ENCODE data around the gene PPIL3.

DNA sequence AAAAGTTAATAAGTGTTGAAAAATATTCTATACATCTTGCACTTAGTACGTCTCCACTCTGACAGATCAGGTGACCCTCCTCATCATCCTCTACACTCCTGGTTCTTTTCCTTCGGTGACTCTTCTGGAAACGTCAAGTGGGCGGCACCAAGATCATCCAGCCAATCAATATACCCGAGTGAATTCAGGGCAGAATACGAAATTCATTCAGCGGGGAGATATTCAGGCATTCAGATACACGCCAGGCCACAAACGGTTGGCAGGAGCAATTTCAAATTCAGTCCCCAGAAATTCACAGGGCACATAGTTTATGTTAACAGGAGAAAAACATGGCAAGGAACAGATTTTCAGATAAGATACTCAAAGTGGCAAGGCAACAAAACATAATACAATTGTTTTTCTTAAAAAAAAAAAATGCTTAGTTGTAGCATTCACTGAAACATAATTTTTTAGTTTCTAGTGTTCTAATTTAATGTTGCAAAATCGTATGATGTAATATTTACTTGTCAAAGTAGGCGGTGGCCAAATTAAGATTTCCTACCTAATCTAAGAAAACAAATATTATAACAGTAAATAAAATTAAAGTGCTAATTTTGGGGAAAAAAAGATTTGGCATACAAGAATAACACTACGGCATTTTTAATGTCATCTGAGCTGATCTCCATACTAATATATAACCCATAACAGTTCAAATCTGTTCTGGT lies 28.6 kb downstream of the PPIL3 start:
- TF ChIP-seq, protein P1, sequence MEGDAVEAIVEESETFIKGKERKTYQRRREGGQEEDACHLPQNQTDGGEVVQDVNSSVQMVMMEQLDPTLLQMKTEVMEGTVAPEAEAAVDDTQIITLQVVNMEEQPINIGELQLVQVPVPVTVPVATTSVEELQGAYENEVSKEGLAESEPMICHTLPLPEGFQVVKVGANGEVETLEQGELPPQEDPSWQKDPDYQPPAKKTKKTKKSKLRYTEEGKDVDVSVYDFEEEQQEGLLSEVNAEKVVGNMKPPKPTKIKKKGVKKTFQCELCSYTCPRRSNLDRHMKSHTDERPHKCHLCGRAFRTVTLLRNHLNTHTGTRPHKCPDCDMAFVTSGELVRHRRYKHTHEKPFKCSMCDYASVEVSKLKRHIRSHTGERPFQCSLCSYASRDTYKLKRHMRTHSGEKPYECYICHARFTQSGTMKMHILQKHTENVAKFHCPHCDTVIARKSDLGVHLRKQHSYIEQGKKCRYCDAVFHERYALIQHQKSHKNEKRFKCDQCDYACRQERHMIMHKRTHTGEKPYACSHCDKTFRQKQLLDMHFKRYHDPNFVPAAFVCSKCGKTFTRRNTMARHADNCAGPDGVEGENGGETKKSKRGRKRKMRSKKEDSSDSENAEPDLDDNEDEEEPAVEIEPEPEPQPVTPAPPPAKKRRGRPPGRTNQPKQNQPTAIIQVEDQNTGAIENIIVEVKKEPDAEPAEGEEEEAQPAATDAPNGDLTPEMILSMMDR (IDR thresholded peaks at IDR 0.05): no peak
- no peak for TF ChIP-seq POLR2A (IDR thresholded peaks at IDR 0.05)

Measured in lower leg skin (tissue), 3 donors.